Hematopoietic multipotent progenitor cell treated with erythropoietin and hydrocortisone succinate and interleukin-3 and kit ligand, for 15 days (in vitro differentiated cells): ENCODE measurements around the gene BDNF.

ENCODE experiments used
- DNase-seq: peaks from one replicate; pipeline ENCODE4 v3.0.0-alpha.2; 2015; ENCODE audit warnings: low spot score

BDNF gene

DNA sequence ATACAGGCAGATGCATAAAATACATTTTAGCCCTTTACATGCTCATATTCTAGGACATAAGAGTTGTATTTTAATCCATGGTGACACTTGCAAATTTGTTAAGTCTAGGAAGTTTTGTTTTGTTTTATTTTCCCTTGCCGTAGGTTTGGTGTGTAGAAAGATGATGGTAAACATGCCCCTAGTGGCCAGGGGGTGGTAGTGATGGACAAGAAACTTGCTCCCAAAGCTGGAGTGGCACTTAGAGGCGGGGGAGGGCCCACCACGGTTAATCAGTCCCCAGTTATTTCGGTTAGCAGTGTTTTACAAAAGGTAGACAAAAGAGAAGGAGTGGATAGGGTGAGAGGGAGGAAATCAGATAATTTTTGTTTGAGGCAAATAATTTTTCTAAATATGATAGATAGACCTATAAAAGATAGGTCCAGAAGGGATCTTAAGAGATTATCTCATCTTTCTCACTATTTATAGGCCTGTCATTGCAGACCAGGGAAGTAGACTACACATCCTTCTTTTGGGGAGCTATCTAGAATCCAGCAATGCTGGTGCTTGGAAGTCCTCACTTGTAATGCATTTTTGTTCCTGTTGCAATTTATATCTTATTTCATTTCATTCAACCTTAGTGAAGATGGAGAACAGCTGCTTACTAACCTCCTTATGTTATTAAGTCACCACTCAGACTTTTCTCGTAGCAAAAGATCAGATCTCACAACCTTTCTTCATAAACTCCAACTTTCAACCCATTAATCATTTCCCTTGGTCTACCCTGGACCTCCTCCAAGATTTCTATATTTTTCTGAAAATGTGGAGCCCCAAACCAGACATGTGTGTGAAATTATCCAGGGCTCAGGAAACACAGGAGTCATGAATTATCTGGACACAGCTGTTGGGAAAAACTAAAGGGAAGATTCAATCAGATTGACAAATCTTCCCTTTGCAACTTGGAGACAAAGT lies 5.9 kb upstream of the BDNF start:
- DNase-seq = no peak

DNA sequence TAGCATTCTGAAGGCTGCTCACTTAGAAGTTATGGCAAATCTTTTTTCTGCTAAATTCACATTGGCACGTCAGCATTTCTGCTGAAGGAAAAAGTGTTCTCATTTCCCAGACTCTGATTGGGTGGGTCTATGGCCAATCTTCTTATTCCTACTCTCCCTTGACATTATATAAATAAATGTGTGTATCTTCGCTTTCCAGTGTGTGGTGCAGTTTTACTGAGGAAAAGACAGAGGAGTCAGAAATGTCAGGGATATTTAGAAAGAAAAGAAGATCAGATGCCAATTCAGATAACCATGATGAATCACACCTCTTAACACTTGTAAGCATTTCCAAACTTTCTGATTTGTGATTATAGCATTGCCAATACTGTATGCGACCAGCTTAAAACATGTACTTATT lies 3.2 kb upstream of the BDNF start:
- no peak for DNase-seq

DNA sequence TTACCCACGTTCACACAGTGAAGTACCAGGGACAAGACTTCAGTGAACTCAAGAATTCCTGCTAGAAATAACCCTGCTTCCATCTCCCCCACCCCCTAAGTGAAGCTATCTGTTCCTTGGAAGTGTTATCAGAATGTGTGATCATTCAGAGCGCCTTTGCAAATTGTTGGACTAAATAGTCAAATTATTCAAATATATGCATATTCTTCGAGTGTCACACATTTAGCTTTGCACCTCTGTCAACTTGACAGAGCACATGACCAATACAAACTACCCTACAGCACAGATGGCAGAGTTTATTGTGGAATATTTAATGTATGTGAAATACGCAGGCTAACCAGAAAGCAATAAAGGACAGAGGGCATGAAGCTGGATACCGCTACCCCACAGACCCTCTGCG lies 2.6 kb upstream of the BDNF start:
- DNase-seq = no peak

DNA sequence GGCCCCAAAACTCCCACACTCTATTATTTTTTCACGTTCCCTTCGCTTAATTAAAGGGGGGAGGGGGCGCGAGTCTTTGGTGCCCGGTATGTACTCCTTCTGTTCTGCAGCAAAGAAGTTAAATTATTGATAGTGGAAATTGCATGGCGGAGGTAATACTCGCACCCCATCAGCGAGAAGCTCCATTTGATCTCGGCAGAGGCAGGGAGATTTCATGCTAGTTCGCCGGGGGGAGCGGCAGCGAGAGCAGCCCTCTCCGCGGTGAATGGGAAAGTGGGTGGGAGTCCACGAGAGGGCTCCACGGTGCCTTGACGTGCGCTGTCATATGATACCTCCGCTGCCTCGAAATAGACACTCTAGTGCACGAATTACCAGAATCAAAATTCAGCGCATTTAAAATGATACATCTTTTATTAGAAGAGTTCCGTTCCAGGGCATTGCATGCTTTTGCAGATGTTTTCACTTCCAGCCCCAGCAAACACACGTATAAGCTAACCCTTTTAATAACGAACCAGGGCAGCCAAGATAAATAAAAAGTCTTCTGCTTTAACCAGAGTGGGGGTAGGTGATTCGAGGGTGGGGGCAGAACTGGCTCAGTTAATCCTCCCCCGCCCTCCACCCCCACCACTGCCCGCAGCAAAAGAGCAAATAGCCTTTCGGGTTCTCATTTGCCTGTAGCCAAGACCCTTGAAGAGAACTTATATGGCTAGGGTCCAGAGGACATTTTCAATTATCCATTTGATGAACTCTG lies 1.3 kb upstream of the BDNF start:
- DNase-seq = no peak

DNA sequence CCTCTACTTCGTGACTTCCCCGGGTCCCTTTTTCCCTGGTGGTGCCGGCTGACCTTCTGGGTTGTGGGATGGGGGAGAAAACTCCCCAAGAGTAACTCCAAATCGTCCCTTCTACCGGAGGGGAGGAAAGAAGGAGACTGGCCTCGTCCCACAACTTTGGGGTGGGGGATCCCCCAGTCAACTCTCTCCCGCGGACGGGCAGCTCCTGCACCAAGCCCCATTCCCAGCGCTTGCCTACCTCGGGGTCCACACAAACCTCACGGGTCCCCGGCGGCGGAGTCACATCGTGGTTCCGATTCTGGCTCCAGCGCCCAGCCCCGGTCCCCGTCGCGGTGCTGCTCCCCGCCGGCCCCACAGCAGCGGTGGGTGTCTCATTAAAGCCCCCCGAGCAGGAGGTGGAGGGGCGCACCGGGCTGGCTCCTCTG lies 317 bp downstream of the BDNF start:
- no peak for DNase-seq

- DNase-seq = no peak
These were observed 871 bp downstream of the BDNF start for GRCh38 chr11:27699242-27699925.

- no peak for DNase-seq
These were observed 1.4 kb downstream of the BDNF start for GRCh38 chr11:27698872-27699241.

GRCh38 chr11:27697679-27698275 lies 2.5 kb downstream of the BDNF start:
- DNase-seq = no peak

DNA sequence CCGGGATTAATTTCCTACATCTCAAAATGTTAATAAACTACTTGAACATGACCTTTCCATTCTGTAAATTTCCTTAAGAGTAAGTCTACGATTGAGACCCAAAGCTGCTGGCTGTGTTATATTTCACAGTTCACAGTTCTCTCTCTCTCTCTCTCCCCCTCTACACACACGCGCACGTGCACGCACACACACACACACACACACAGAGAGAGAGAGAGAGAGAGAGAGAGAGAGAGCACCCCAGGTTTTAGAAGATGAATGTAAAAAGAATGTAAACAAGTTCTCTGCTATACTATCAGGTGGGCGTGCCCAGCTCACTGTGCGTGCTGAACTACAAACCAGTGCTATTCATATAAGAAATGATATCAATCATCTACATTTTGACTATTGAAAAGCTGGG lies 3.3 kb downstream of the BDNF start:
- DNase-seq = no peak

GRCh38 chr11:27696115-27696514 lies 4.1 kb downstream of the BDNF start:
- no peak for DNase-seq

GRCh38 chr11:27694992-27695391 lies 5.3 kb downstream of the BDNF start:
- no peak for DNase-seq

DNA sequence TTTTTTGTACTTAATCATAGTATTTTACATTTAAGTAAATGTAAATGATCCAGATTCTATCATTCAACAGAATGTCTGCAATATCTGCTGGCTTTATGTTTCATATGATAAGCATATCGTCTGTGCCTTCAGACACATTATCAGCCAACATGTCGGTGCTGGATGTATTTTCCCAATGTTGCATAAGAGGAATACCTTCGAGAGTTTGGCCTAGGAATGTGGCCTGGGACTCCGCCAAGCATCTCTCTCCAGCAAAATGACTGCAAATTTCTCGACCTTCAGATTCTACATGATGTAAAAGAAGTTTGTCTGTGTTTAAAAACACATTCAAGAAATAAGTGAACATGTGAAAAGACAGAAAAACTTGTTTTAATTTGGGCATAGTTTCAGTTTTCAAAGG lies 6.9 kb downstream of the BDNF start:
- DNase-seq = no peak

- DNase-seq = no peak
These were observed 7.5 kb downstream of the BDNF start for GRCh38 chr11:27692781-27693180.

DNA sequence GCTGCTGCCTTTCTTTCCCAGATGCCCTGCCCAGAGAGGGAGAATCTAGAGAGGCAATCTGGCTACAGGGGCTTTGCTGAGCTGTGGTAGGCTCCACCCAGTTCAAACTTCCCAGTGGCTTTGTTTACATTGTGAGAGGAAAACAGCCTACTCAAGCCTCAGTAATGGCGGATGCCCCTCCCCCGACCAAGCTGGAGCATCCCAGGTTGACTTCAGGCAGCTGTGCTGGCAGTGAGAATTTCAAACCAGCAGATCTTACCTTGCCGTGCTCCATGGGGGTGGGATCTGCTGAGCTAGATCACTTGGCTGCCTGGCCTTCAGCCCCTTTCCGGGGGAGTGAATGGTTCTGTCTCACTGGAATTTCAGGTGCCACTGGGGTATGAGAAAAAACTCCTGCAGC lies 12.2 kb downstream of the BDNF start:
- no peak for DNase-seq

DNA sequence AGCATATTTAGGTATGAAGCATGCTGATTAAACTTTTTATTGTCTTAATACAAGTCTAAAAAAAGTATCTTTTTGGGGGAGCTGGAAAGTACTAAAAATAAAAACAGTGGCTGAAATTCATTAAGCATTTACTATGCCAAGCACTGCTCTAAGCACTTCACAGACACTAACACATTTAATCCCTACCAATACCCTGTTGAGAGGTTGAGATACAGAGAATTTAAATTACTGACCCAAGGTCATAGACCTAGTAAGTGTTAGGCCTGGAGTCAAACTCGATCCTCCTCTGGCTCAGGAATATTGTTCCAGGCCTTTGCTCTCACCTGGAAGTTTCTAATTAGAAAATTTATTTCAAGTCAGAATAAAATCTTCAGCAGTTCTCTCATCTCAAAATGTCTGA lies 18.6 kb downstream of the BDNF start:
- no peak for DNase-seq

DNA sequence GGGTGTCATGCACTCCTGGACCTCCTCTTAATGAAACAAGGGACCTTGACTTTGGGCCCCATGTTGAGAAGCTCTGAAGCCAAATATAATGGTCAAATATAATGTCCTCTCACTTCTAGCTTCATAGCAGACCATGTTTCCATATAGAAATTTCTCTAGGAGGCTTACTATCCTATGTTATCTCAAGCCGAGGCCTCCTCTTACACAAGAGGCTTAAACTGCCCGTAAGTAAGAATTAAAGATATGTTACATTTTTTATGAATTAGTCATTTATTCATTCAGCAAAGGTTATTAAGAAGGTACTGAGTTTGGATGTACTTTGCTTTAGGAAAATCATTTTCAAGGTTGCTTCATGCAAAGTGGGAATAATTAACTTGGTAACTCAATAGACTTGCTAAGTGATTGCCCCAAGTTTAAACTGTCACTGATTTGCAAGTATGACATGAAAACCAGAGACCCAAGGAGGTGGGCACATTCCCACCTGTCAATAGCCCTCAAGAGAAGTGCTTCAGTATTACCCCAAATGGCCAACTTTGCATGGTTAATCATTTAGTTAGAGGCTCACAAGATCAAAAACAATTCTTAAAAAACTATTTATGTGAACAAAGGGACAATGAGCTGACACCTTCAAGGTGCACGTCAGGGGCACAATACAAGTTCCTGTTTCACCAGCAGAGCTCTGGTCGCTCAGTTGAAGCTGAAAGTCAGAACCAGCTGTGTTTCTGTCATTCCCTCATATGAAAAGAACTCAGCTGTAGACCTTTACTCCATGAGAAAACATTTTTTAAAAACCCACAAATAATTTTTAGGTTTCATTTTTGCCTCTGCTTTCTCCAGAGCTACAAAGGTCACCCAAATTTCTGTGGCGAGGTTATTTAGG lies 20.9 kb downstream of the BDNF start:
- DNase-seq = no peak

DNA sequence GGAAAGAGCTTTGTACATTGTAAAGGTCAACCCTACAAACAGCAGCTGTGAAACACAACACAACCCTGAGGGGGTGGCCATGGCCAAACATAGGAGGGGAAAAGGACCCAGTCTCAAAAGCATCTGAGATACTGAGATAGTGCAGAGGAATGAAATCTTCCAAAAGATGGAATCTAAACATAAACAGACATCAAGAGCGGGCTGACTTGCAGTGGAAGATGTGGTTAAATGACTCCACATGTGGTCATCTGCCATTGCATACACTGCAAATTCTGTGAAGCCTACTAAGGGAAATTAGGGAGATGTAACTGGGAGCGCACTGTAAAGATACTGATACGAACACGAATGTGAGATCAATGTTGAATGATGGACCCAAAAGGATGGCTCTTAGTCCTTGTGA lies 22.0 kb downstream of the BDNF start:
- no peak for DNase-seq

GRCh38 chr11:27677108-27677507 lies 23.1 kb downstream of the BDNF start:
- DNase-seq = no peak

- no peak for DNase-seq
These were observed 26.1 kb downstream of the BDNF start for GRCh38 chr11:27673979-27674663.

DNA sequence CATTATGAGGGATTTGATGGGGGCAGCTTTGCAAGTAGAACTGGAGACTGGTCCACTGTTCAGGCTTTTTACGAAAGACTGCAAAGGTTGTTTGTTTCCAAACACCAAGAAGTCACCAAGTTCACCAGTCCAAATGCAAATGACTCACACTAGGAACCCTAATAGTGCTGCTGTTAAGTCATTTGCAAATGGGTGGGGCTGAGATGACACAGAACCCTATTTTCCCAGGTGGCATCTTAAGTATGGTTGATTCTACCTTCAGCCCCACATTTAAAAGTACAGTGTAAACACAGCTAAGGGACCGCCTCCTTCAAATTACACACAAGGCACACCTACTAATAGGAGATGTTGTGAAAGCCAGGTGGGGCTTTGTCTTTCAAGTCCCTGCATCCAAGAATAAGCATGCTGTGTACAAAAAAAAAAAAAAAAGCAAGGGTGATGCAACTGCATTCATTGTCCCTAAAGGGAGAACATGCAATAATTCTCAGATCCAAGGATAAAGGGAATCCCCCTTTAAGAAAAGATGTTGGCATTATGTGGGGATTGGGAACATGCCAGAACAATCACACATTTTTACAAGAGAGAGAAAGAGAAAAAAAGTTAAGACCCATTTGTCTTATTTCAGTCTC lies 27.3 kb downstream of the BDNF start:
- DNase-seq = no peak
